ENCODE measurements around the gene RARA.

RARA gene

GRCh38 chr17:40317345-40317873, 8.4 kb downstream of the RARA start:
- peak overlapping the region; percentile 84 for H3K27ac ChIP-seq

GRCh38 chr17:40317880-40318829, 9.2 kb downstream of the RARA start:
- peak overlapping the region; percentile 84 for H3K27ac ChIP-seq
- TF ChIP-seq ZFX (IDR thresholded peaks at IDR 0.05) (no peak), CTCF (conservative IDR thresholded peaks at IDR 0.05) (no peak)

More at GRCh38 chr17:40317345-40317873, 8.4 kb downstream of the RARA start:
- TF ChIP-seq ZFX (IDR thresholded peaks at IDR 0.05) (no peak), CTCF (conservative IDR thresholded peaks at IDR 0.05) (no peak; the same call in 1 of the 2 replicates)

GRCh38 chr17:40318830-40319391, 9.9 kb downstream of the RARA start:
- H3K27ac ChIP-seq = peak overlapping the region; percentile 84
- no peak for TF ChIP-seq CTCF (conservative IDR thresholded peaks at IDR 0.05)

- no peak overlapping the region for H3K27ac ChIP-seq
- no peak for TF ChIP-seq ZFX (IDR thresholded peaks at IDR 0.05)
- TF ChIP-seq CTCF (conservative IDR thresholded peaks at IDR 0.05) = no peak
These were observed 10.9 kb downstream of the RARA start for GRCh38 chr17:40319651-40320540.

GRCh38 chr17:40320756-40321523, 12.0 kb downstream of the RARA start:
- no peak for TF ChIP-seq ZFX (IDR thresholded peaks at IDR 0.05)
- no peak for TF ChIP-seq CTCF (conservative IDR thresholded peaks at IDR 0.05)
- H3K27ac ChIP-seq = no peak overlapping the region

GRCh38 chr17:40321524-40321929, 12.5 kb downstream of the RARA start:
- no peak overlapping the region for H3K27ac ChIP-seq
- no peak for TF ChIP-seq ZFX (IDR thresholded peaks at IDR 0.05)

- TF ChIP-seq CTCF (conservative IDR thresholded peaks at IDR 0.05) (no peak), ZFX (IDR thresholded peaks at IDR 0.05) (no peak)
- H3K27ac ChIP-seq = no peak overlapping the region
These were observed 13.0 kb downstream of the RARA start for GRCh38 chr17:40321961-40322357.
